DND-41 (cell line): ENCODE measurements around the gene RHOB.

ENCODE experiments used
- EZH2 ChIP-seq: IDR thresholded peaks from 3 replicates; pipeline ENCODE4 v1.6.1; 2012; ENCODE audit warnings: borderline replicate concordance, low read depth, mild to moderate bottlenecking, moderate library complexity, low read length, inconsistent platforms; ENCODE audit not compliant: severe bottlenecking
- TF ChIP-seq, protein P1 (sequence below): IDR thresholded peaks from 2 replicates; pipeline ENCODE4 v1.5.1; 2012; ENCODE audit warnings: borderline replicate concordance, low read length, moderate library complexity, mild to moderate bottlenecking; ENCODE audit not compliant: poor library complexity, severe bottlenecking; ENCODE audit errors: extremely low read depth

GRCh38 chr2:20404950-20405349, 41.9 kb upstream of the RHOB start:
- TF ChIP-seq, protein P1, sequence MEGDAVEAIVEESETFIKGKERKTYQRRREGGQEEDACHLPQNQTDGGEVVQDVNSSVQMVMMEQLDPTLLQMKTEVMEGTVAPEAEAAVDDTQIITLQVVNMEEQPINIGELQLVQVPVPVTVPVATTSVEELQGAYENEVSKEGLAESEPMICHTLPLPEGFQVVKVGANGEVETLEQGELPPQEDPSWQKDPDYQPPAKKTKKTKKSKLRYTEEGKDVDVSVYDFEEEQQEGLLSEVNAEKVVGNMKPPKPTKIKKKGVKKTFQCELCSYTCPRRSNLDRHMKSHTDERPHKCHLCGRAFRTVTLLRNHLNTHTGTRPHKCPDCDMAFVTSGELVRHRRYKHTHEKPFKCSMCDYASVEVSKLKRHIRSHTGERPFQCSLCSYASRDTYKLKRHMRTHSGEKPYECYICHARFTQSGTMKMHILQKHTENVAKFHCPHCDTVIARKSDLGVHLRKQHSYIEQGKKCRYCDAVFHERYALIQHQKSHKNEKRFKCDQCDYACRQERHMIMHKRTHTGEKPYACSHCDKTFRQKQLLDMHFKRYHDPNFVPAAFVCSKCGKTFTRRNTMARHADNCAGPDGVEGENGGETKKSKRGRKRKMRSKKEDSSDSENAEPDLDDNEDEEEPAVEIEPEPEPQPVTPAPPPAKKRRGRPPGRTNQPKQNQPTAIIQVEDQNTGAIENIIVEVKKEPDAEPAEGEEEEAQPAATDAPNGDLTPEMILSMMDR, result no peak
- TF ChIP-seq EZH2, result no peak
